ENCODE data around the gene TM9SF3. TPM values are rescaled to one million over a fixed set of nuclear protein-coding genes. Genes with fewer than 3 reads are reported as not detected.

TM9SF3 gene
- total and polyA plus RNA-seq, 12 donors: 19.9 to 133 (median 99.7) TPM

- Histone ChIP-seq H3K36me3 (replicated peaks in 1 of 2) (no peaks in the 10 kb centered on the region), H3K27me3 (no peaks in the 10 kb centered on the region), H3K4me3 (no peak overlapping the region), H3K4me1 (replicated peaks in 1 of 2) (peaks cover 0 to 6% of the 10 kb centered on the region in 2 donors), H3K27ac (peak overlapping the region in 1 of 5 donors; percentile 37), H3K9me3 (replicated peaks in 1 of 3) (no peaks in the 10 kb centered on the region)
- no peak for TF ChIP-seq POLR2A (IDR thresholded peaks at IDR 0.05)
- no peak for TF ChIP-seq CTCF (IDR thresholded peaks at IDR 0.05)
- 48 to 65% (median 52%) methylated on average over 4 of the region's 4 CpGs for WGBS, 4 donors
- DNase-seq: peak in 5 of 7 donors; percentile 17 to 50 (median 47)
- intact Hi-C loops (cut with DNase I): no loop called here
Observed at GRCh38 chr10:96606216-96606615, 19.4 kb upstream of the TM9SF3 start.

GRCh38 chr10:96600337-96600736, 13.5 kb upstream of the TM9SF3 start:
- Histone ChIP-seq H3K36me3 (replicated peaks in 1 of 2) (no peaks in the 10 kb centered on the region), H3K4me3 (no peak overlapping the region), H3K27ac (no peak overlapping the region), H3K4me1 (replicated peaks in 1 of 2) (no peaks in the 10 kb centered on the region), H3K9me3 (replicated peaks in 1 of 3) (no peaks in the 10 kb centered on the region), H3K27me3 (no peaks in the 10 kb centered on the region)
- TF ChIP-seq CTCF (IDR thresholded peaks at IDR 0.05) (no peak), POLR2A (IDR thresholded peaks at IDR 0.05) (no peak)
- no peak for DNase-seq
- intact Hi-C loops (cut with DNase I): no loop called here
- WGBS, 4 donors: 87 to 96% (median 88%) methylated on average over 4 of the region's 4 CpGs

GRCh38 chr10:96598846-96599245, 12.0 kb upstream of the TM9SF3 start:
- H3K36me3 ChIP-seq (replicated peaks in 1 of 2): no peaks in the 10 kb centered on the region
- DNase-seq: no peak
- H3K27ac ChIP-seq: no peak overlapping the region
- no peak overlapping the region for H3K4me3 ChIP-seq
- WGBS, 4 donors: 73 to 77% (median 75%) methylated on average over 4 of the region's 4 CpGs
- H3K9me3 ChIP-seq (replicated peaks in 1 of 3): no peaks in the 10 kb centered on the region
- TF ChIP-seq CTCF (IDR thresholded peaks at IDR 0.05): no peak
- no peaks in the 10 kb centered on the region for H3K4me1 ChIP-seq (replicated peaks in 1 of 2)
- intact Hi-C loops (cut with DNase I): no loop called here
- H3K27me3 ChIP-seq: no peaks in the 10 kb centered on the region

- intact Hi-C loops (cut with DNase I): no loop called here
- 33 to 58% (median 48%) methylated on average over 1 of the region's 1 CpG for whole genome bisulfite sequencing, 4 donors
- no peak overlapping the region for H3K4me3 ChIP-seq
- no peaks in the 10 kb centered on the region for H3K36me3 ChIP-seq (replicated peaks in 1 of 2)
- no peaks in the 10 kb centered on the region for H3K4me1 ChIP-seq (replicated peaks in 1 of 2)
- no peaks in the 10 kb centered on the region for H3K9me3 ChIP-seq (replicated peaks in 1 of 3)
- no peak for DNase-seq
- H3K27me3 ChIP-seq: no peaks in the 10 kb centered on the region
- H3K27ac ChIP-seq: no peak overlapping the region
- TF ChIP-seq CTCF (IDR thresholded peaks at IDR 0.05) (no peak), POLR2A (IDR thresholded peaks at IDR 0.05) (no peak)
Observed at GRCh38 chr10:96596422-96597407, 9.9 kb upstream of the TM9SF3 start.
